HL-60 (cell line): ENCODE measurements around the gene SMIM17.
A peak's percentile ranks its signal among the peaks of the same experiment; 100 is the strongest.

Experiments used
- CTCF ChIP-seq: IDR thresholded peaks from one replicate; pipeline ENCODE4 v1.5.1; 2011; ENCODE audit warnings: low read length, control low read depth, inconsistent platforms; ENCODE audit not compliant: insufficient read depth
- GABPA ChIP-seq: IDR thresholded peaks from 2 replicates; pipeline ENCODE4 v1.6.1; 2012; ENCODE audit warnings: low read depth
- POLR2AphosphoS5 ChIP-seq: IDR thresholded peaks from 2 replicates; pipeline ENCODE4 v1.6.1; 2012; ENCODE audit warnings: low read depth
- REST ChIP-seq: IDR thresholded peaks from 2 replicates; pipeline ENCODE4 v1.6.1; 2012; ENCODE audit warnings: low read depth; ENCODE audit not compliant: insufficient replicate concordance
- SPI1 ChIP-seq: IDR thresholded peaks from 2 replicates; pipeline ENCODE4 v1.6.1; 2012; ENCODE audit warnings: low read depth, mild to moderate bottlenecking, borderline replicate concordance

GRCh38 chr19:56594783-56595547 lies 48.0 kb upstream of the SMIM17 start, which contains the start of gene ZNF71:
- TF ChIP-seq CTCF (no peak), POLR2AphosphoS5 (0 out of 2 replicates have a peak, but pooled peaks have one; percentile 32), GABPA (no peak), SPI1 (no peak), REST (no peak)
